Measurements from ENCODE around the gene FSTL4.
"Not testable (repeated sequence)": the region's sequence is repeated elsewhere in the genome, so short reads cannot be mapped to it uniquely, and the experiment has no call there.

DNA sequence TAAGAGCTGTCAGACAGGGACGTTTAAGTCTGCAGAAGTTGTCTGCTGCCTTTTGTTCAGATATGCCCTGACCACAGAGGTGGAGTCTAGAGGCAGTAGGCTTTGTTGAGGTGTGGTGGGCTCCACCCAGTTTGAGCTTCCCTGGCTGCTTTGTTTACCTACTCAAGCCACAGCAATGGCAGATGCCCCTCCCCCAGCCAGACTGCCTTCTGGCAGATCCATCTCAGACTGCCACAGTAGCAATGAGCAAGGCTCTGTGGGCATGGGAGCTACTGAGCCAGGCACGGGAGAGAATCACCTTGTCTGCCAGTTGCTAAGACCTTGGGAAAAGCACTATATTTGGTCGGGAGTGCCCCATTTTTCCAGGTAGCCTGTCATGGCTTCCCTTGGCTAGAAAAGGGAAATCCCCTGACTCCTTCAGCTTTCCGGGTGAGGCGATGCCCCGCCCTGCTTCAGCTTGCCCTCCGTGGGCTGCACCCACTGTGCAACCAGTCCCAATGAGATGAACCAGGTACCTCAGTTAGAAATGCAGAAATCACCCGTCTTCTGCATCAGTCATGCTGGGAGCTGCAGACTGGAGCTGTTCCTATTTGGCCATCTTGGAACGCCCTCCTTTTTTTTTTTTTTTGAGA lies 441.5 kb downstream of the FSTL4 start:
- TF ChIP-seq POLR2A (IDR thresholded peaks at IDR 0.05), result not testable (repeated sequence)
- TF ChIP-seq, protein P1, sequence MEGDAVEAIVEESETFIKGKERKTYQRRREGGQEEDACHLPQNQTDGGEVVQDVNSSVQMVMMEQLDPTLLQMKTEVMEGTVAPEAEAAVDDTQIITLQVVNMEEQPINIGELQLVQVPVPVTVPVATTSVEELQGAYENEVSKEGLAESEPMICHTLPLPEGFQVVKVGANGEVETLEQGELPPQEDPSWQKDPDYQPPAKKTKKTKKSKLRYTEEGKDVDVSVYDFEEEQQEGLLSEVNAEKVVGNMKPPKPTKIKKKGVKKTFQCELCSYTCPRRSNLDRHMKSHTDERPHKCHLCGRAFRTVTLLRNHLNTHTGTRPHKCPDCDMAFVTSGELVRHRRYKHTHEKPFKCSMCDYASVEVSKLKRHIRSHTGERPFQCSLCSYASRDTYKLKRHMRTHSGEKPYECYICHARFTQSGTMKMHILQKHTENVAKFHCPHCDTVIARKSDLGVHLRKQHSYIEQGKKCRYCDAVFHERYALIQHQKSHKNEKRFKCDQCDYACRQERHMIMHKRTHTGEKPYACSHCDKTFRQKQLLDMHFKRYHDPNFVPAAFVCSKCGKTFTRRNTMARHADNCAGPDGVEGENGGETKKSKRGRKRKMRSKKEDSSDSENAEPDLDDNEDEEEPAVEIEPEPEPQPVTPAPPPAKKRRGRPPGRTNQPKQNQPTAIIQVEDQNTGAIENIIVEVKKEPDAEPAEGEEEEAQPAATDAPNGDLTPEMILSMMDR (IDR thresholded peaks at IDR 0.05), result not testable (repeated sequence)

All from prostate gland (tissue), 2 donors.